CD4-positive, alpha-beta T cell treated with Interleukin-1 beta for 1 hour (primary cell): ENCODE results near the gene ZSCAN22.

Experiments used
- DNase-seq, 2 donors: peaks; one replicate each; pipeline ENCODE4 v3.0.0-alpha.2; 2020 to 2022

The ZSCAN22 gene

DNA sequence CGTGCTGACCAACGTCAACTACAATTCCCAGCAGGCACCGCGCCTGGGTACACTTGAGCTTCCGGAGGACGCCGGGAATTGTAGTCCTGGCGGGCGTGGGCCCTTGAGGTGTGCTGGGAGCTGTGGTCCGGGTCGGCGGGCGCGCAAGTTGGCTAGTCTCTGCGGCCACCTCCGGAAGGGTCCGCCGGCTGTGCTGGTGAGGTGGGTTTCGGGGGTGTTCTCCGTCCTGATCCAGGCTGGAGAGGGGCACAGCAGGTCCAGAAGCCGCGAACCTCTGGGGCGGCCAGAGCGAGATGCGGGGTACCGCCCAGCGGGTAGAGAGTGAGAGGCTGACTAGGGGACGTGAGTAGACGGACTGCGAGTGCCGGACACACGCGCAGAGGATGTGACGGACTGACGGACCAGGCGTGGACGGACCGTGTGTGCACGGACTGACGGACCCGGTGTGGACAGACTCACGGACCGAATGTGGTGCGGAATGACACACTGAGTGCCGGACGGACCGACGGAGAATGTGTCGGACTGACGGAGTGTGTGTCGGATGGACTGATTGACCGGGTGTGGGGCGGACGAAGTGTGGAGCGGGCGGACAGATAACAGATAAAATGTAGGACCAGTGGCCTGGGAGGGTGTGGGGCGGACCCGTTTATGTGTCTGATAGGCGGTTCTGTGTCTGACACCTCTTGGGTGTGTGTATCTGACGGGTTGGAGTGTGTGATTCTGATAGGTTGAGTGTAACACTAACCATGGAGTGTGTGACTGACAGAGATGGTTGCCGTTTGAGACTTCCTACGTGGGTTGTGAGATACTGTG, at the start of gene ZSCAN22:
TSS of gene ZSCAN22 (plus strand) at position 81 of the 813 bp plus-strand sequence. CDS start 7,809 bp downstream, outside the sequence.
- peak; percentile 91 for DNase-seq

DNA sequence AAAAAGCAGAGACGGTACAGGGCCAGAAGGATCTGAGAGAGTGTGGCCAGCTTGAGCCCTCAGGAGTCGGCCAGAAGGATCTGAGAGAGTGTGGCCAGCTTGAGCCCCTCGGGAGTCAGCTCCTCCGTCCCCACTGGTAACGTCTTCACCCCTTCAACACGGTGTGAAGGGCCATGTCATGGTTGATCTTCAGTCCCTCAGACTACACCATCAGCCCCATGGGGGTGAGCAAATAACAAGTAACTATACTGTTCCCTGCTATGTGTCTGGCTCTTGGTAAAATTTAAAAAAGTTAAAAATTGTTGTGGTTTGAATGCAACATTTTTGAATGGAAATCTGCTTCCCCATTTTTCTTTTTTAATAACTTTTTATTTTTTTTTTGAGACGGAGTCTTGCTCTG, 49.6 kb upstream of the ZSCAN22 start:
- DNase-seq, result no peak

DNA sequence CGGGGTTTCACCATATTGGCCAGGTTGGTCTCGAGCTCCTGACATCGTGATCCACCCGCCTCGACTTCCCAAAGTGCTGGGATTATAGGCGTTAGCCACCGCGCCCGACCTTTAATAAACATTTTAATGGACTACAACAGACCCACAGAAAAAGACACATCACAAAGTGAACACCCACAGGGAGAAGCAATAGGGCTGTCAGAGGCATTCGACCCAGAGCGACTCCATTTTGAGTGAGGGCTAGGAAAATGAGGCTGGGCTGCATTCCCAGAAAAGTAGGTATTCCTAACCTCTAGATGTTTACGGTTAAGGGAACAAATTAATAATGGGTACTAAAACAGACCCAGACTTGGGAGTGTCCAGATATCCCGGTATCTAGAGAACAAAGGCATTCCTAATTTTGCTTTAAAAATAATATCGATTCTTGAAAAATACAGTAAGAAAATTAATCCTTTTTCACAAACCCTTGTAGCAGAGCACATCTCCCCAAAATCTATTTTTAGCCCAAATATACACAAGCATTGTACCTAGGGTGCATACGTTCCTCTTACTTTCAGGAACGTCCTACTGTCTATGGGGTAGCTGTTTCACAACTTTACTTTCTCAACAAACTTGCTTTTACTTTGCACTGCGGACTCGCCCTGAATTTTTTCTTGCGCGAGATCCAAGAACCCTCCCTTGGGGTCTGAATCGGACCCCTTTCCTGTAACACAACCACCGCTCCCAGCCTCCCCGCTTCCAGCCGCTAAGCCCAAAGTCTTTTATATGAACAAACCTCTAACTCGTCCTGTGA, 48.9 kb upstream of the ZSCAN22 start:
- no peak for DNase-seq

DNA sequence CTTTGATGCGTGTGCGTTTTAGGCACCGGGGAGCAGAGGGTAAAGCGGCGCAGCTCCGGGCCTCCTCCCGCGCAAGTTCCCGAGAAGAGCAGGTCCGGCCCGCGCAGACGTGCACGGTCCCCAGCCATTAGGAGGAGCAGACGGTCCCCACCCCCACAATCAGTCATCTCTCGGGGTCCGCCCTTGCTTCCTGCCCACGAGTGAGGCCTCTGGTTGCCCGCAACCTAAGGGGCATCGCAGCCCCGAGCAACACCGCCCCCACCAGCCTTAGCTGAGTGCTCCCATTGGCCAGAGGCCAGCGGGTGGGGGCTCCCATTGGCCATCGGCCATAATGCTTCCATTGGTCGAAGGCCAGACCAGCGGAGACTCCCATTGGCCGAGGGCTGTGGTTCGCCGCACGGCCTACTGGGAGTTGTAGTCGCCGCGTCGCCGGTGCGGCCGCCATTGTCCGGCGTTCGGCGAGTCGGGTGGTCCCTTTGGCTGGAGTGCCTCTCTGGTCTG, 48.2 kb upstream of the ZSCAN22 start, which contains the start of gene ZNF8:
TSS of gene ZNF8 (plus strand) at position 415 of the 501 bp plus-strand sequence. CDS start 127 bp downstream, outside the sequence.
- peak; percentile 97 to 98 for DNase-seq

DNA sequence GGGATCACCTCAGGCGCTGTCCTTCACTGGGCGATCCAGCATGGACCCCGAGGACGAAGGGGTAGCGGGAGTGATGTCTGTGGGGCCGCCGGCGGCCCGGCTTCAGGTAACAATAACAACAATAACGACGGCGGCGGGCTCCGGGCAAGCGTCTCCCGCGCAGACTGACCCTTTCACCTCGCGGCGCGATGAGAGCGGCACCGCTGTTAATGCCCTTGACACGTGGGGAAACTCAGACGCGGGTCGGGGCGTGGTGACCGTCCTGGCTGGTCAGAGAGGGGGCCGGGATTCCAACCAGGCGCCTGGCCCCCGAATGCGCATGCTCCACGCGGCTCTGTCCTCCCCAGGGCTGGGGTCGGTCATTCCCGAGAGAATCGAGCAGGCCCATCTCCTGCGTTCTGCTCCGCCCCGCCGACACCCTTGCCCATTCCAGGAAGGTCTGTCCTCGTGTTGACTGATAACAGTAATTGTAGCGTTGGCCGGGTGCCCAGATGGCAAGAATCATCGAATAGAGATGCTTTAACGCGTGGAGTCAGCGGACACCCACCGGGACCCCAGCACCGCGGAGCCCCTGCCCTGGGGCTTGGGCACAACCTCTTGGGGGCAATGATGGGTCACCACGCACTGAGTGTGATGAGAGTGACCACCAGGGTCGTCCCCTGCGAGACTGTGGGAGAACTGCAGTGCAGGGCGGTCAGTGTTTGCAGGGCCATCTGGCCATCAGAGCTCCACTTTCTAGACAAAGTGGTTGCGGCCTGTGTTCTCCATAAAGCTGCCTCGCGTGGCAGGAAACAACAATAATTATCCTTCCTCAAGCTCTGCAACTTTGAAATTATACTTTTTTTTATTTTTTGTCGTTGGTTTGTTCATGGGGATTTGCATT, 47.5 kb upstream of the ZSCAN22 start:
- peak; percentile 20 to 29 for DNase-seq

DNA sequence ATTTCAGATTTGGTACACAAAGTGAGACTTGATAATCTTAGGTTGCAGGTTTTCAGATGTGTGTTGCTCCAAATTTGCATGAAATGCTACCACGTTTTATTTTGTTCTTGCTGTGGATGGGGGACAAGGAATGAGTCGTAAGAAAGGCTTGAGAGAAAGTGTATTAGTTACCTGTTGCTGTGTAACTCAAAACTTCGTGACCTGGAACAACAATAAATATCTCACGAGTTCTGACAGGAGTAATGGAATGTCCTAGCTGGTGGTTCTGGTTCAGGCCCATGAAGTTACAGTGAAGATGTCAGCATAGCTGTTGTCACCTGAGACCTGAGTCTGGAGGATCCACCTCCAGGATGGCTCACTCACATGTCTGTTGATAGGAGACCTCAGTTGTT, 46.9 kb upstream of the ZSCAN22 start:
- no peak for DNase-seq

DNA sequence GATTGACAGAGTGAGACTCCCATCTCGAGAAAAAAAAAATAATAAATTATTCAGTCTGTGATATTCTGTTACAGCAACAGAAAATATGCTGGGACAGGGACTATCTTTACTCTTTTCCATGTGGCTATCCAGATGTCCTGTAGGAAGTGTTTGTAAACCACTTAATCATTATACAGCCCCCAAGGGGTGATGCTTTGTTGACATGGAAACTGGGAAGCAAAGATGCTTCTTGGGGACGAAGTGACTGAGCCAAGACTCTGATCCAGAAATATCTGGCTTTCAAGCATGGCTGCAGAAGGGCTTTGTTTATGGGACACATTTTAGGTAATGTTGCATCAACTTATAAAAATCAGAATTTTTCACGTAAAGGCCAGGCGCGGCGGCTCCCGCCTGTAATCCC, 42.6 kb upstream of the ZSCAN22 start:
- DNase-seq, result no peak

DNA sequence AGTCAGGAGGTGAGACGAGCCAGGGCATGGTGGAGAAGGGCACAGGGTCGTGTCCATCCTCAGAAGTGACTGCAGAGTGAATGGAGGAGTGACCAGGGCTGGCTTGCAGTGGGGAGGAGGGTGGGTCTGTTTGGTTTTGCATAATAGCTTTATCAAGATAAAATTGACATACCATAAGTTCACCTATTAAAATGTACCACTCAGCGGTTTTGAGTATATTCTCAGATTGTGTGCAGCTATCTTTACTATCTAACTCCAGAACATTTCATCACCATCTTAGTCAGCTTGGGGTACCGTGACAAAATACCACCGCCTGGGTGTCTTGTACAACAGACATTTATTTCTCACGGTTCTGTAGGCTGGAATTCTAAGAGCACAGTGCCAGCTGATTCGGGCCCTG, 34.9 kb upstream of the ZSCAN22 start:
- DNase-seq, result no peak

DNA sequence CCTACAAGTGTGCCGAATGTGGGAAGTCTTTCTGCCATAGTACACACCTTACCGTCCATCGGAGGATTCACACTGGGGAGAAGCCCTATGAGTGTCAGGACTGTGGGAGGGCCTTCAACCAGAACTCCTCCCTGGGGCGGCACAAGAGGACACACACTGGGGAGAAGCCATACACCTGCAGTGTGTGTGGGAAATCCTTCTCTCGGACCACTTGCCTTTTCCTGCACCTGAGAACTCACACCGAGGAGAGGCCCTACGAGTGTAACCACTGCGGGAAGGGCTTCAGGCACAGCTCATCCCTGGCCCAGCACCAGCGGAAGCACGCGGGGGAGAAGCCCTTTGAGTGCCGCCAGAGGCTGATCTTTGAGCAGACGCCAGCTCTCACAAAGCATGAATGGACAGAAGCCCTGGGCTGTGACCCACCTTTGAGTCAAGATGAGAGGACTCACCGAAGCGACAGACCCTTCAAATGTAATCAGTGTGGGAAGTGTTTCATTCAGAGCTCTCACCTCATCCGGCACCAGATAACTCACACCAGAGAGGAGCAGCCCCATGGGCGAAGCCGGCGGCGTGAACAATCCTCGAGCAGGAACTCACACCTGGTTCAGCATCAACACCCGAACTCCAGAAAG, 31.9 kb upstream of the ZSCAN22 start:
- no peak for DNase-seq

DNA sequence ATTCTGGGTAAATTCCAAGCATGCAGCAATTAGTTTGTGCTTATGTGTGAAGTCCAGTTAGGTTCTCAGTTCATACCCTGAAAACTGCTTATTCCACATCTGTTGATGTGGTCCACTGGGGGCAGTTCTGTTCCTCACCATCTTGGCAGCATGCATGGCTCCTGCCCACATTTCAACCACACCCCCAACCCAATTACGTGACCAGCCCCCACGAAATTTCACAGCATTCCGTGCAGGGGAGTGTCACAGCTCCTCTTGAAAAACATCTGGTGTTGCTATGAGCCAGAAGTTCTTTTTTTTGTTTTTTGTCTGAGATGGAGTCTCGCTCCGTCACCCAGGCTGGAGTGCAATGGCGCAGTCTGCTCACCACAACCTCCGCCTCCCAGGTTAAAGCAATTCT, 30.7 kb upstream of the ZSCAN22 start:
- DNase-seq, result no peak

DNA sequence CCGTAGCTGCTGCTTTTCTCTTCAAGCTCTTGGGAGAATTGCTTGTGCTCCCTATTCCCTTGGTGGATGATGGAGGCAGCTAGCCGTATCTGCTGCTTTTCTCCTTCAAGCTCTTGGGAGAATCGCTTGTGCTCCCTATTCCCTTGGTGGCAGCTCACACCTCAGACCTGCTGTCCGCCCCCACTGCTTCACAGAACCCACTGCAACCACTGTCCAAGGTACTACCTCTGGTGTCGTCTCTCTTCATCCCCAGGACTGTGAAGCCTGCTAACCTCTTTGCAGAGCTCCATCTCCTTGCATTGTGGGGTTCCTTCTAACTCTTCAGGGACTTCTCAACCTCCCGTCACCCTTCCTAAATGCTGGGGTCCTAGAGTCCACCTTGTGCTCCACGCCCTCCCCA, 26.2 kb upstream of the ZSCAN22 start:
- no peak for DNase-seq

DNA sequence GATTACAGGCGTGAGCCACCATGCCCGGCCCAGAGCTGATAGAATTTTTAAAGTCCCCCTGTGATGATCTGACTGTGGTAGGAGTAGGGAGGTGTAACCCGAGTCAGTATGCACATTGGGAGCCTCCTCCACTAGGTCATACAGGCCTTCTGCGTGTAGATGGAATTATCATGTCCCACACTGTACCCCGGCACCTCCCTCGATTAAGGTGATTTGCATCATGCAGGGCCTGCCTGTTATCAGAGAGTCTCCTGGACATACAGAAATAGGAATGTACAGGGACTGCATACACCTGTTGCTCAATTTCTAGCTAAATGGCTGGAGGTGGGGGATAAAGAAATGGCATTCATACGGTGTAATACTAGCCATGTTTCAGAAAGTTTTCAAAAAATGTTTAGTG, 22.5 kb upstream of the ZSCAN22 start:
- no peak for DNase-seq

DNA sequence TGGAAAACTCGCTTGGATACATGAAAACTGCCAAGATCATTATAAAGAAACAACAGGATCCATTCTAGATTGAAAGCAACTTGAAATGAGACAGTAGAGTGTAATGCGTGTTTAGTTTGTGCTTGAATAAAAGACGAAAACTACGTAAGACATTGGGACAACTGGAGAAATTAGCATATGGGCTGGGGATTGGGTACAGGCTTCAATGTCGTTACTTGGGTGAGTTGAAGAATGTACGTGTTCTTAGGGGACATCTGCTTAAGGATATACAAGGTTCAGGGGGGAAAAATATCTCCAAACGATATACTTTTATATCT, 22.1 kb upstream of the ZSCAN22 start:
- DNase-seq, result no peak

DNA sequence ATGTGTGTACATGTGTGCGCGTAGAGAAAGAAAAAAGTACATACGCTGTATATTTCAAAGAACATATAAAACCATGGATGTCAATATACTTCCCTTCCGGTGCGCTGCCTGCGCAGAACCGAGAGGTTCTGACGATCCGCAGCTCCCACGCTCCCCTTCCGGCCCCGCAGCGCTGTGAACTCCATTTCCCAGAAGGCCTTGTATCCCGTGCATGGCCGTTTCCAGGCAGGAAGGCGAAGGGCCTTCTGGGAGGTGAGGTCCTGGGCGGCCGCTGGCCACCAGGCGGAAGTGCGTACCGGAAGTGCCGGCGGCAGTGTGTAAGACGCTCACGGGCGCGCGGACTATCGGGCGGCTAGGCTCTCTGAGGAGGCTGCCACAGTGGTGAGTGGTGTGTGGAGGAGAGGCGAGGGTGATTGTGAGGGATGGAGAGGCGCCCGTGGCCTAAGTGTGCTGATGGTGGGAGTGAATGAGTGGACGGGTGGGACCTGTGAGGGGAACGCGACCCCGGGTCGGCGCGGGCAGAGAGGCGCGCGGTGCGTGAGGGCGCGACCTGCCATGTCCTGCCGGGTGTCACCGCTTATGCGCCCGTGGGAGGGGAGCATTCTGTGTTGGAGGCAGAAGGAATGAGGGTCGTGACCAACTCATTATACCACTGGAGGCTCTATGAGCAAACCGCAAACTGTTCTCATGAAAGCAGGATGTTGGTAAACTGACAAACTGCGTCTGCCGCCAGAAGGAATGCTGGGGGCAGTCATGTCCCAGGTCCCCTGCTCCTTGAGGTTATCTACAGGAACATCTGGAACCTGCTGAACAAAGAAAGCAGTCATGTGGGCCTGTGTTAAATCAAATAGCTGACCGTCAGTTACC, 21.5 kb upstream of the ZSCAN22 start, which contains the start of gene ERVK3-1:
TSS of gene ERVK3-1 (plus strand) at position 313 of the 867 bp plus-strand sequence. CDS start 6,792 bp downstream, outside the sequence.
- DNase-seq, result peak; percentile 96 to 97

DNA sequence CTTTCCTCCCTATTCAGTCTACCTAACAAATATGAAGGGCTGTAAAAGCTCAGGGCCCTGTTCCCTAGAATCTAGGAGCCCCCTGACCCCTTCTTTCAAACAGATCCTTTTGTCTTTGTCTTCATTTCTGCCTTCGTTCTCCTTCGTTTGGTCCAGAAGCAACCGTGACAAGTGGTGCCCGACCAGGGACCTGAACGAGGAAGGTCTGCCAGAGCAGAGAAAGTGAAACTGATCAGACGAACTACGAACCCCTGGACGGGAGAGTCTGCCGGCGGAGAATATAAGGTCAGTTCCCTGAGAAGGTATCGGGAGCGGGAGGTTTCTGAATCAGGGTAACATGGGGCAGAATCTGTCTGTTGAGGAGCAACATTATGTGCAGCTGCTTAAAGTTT, 20.9 kb upstream of the ZSCAN22 start:
- DNase-seq, result peak in 1 of 2 donors; percentile 20

DNA sequence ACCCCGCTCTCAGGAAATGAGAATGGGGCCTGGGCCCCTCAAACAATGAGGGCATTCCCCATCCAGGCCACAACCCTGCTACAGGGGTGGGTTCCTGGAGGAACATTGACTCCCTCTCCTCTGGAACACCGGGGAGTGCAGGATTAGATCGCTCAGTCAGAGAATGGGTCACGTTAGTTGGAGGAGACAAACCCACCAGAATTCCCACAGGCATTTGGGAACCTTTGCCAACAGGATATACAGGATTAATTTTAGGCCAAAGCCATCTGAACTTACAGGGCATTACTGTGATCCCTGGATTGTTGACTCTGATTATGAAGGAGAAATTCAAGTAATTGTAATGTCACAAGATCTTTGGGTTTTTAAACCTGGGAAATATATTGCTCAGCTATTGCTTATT, 19.1 kb upstream of the ZSCAN22 start:
- no peak for DNase-seq

DNA sequence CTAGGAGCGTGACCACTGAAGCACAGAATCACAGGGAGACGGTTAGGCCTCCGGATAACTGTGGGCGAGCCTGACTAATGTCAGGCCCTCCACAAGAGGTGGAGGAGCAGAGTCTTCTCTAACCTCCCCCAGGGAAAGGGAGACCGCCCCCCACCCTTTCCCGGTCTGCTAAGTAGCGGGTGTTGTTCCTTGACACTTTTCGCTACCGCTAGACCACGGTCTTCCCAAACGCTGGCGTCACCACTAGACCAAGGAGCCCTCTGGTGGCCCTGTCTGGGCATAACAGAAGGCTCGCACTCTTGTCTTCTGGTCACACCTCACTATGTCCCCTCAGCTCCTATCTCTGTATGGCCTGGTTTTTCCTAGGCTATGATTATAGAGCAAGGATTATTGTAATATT, 16.1 kb upstream of the ZSCAN22 start:
- peak; percentile 2 to 24 for DNase-seq

DNA sequence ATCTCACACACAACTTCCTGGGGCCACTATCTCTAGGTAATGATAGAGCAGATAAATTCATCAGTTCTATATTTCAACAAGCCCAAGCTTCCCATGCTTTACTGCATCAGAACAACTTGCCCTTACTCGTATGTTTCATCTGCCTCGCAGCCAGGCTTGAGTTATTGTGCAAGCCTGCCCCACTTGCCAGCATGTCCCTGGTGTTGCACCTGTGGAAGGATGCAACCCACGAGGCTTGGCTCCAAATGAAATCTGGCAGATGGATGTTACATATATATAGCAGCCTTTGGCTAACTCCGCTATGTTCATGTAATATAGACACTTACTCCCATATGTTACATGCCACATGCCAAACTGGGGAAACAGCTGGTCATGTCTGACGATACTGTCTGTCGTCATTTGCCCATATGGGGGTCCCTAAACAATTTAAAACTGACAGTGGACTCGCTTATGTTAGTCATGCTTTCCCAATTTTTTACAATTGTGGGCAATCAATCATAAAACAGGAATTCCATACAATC, 15.4 kb upstream of the ZSCAN22 start:
- no peak for DNase-seq

DNA sequence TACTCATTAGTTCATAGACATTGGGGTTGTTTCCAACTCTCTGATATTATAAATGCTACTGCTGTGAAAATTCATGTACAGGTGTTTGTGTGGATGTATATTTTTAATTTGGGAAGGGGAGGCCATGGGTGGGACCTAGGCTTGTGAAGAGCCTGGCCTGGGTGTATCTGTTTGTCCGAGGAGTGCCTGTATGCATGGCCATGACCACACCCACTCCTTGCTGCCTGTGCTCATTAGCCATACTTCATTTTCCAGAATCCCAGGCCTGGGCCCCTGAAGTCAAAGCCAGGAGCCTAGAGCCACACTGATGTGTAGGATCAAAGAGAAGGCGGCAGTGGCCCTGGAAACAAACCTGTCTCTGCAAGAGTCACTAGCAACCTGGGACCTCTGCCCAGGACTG, 11.2 kb upstream of the ZSCAN22 start:
- no peak for DNase-seq

DNA sequence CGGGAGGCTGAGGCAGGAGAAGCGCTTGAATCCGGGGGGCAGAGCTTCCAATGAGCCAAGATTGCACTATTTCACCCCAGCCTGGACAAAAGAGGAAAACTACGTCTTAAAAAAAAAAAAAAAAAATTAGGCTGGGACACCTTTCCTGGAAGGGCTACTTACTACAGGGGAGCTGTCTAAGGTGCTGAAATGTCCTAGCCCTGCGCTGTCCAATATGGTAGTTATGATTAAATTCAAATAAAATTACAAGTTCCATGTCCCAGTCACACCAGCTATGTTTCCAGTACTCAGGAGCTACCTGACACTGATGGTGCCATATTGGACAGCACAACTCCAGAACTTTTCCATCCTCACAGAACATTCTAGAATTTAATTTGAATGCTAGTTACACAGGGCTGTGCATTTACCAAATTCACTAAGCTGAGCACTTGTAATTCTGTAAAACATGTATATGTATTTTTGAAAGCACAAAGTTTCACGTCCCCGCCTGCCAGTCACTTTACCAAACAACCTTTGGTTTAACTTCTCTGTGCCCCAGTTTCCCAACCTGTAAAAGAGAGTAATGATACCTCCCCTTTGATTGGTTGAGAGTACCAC, 9.2 kb upstream of the ZSCAN22 start:
- DNase-seq, result no peak

DNA sequence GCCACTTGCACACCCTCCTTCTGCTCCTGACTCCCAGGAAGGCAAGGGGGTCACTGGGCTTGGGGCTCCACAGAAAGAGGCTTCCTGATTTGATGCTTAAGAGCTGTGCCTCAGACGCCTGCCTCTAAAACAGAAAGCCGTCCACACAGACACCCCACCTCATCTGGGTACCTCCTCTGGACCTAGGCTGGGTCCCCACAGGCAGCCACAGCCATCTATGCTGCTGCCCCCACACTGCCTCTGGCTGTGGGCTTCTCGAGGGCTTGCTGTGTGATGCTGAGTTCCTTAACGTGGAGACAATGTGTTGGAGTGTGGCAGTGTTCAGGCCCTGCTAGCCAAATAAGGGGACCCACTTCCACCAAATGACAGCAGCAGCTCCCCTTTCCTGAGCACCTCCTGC, 8.5 kb upstream of the ZSCAN22 start:
- DNase-seq, result no peak
